Neural progenitor cell (in vitro differentiated cells): ENCODE measurements around the gene PRR19. TPM values are rescaled to one million over a fixed set of nuclear protein-coding genes. Genes with fewer than 3 reads are reported as not detected.

Experiments
- DNase-seq: peaks from one replicate; pipeline ENCODE4 v3.0.0-alpha.2; 2016; ENCODE audit warnings: low spot score
- H2AFZ ChIP-seq: fragments of 200-600 bp; sonication (generic); replicated peaks from 2 replicates; pipeline ENCODE4 v1.6.1; 2016; ENCODE audit warnings: antibody characterized with exemption
- H3F3A ChIP-seq: fragments of 200-600 bp; sonication (generic); 2 replicates; pipeline ENCODE4 v1.6.1; 2016; ENCODE audit warnings: antibody characterized with exemption, low read depth
- H3K27ac ChIP-seq: fragments of 200-600 bp; sonication (generic); 2 replicates; pipeline ENCODE4 v1.5.1; 2016; ENCODE audit warnings: mild to moderate bottlenecking
- H3K27me3 ChIP-seq: fragments of 200-600 bp; sonication (generic); 2 replicates; pipeline ENCODE4 v1.6.1; 2016; ENCODE audit warnings: mild to moderate bottlenecking, moderate library complexity
- H3K36me3 ChIP-seq: fragments of 200-600 bp; sonication (generic); 2 replicates; pipeline ENCODE4 v1.5.1; 2016
- H3K4me1 ChIP-seq: fragments of 200-600 bp; sonication (generic); 2 replicates; pipeline ENCODE4 v1.6.1; 2016; ENCODE audit warnings: mixed run types
- H3K4me2 ChIP-seq: fragments of 200-600 bp; sonication (generic); 2 replicates; pipeline ENCODE4 v1.6.1; 2016
- H3K4me3 ChIP-seq: fragments of 200-600 bp; sonication (generic); 2 replicates; pipeline ENCODE4 v1.5.1; 2016
- H3K79me2 ChIP-seq: fragments of 200-600 bp; sonication (generic); 2 replicates; pipeline ENCODE4 v1.6.1; 2016; ENCODE audit warnings: low read depth
- H3K9ac ChIP-seq: fragments of 200-600 bp; sonication (generic); 2 replicates; pipeline ENCODE4 v1.6.1; 2016
- H3K9me3 ChIP-seq: fragments of 200-600 bp; sonication (generic); 2 replicates; pipeline ENCODE4 v1.5.1; 2016; ENCODE audit warnings: low read depth
- H4K20me1 ChIP-seq: fragments of 200-600 bp; sonication (generic); 2 replicates; pipeline ENCODE4 v1.6.1; 2016; ENCODE audit warnings: low read depth
- H3K27ac Mint-ChIP-seq: 3 replicates; pipeline ENCODE4 v1.8.0; 2021; ENCODE audit warnings: mixed read lengths
- H3K27me3 Mint-ChIP-seq: 2 replicates; pipeline ENCODE4 v1.8.0; 2022; ENCODE audit warnings: low read depth, mild to moderate bottlenecking, inconsistent platforms, moderate library complexity, mixed read lengths; ENCODE audit not compliant: insufficient read depth
- H3K36me3 Mint-ChIP-seq: 3 replicates; pipeline ENCODE4 v1.8.0; 2021; ENCODE audit warnings: mixed read lengths
- H3K4me1 Mint-ChIP-seq: 3 replicates; pipeline ENCODE4 v1.8.0; 2021; ENCODE audit warnings: mixed read lengths
- H3K4me3 Mint-ChIP-seq: 3 replicates; pipeline ENCODE4 v1.8.0; 2021; ENCODE audit warnings: mild to moderate bottlenecking, moderate library complexity, mixed read lengths
- H3K9me3 Mint-ChIP-seq: 3 replicates; pipeline ENCODE4 v1.8.0; 2020; ENCODE audit warnings: mixed read lengths
- EZH2 ChIP-seq: fragments of 200-600 bp; sonication (generic); IDR thresholded peaks from 2 replicates; pipeline ENCODE4 v1.6.1; 2017; ENCODE audit warnings: antibody characterized with exemption, mild to moderate bottlenecking, moderate library complexity
- EZH2phosphoT487 ChIP-seq: fragments of 200-600 bp; sonication (generic); IDR thresholded peaks from 2 replicates; pipeline ENCODE4 v1.6.1; 2017; ENCODE audit warnings: antibody characterized with exemption
- total RNA-seq: library from RNA; depleted of rRNA; stranded (reverse); fragments of >200 nt; gene quantifications from 2 replicates; pipeline ENCODE4 v1.2.3, GENCODE V29; 2015; ENCODE audit warnings: low replicate concordance
- TF ChIP-seq, protein P1 (sequence below): fragments of 200-600 bp; sonication (generic); IDR thresholded peaks from 2 replicates; pipeline ENCODE4 v1.5.1; 2017; ENCODE audit warnings: antibody characterized with exemption, mild to moderate bottlenecking

Gene PRR19
- total RNA-seq, 1 donor from 2014 or later, result 1.0 TPM

- Histone ChIP-seq H3K27ac (no peak overlapping the region), H4K20me1 (peaks cover 17% of the 10 kb centered on the region), H3K79me2 (peaks cover 23% of the 10 kb centered on the region), H3K9ac (no peak overlapping the region), H3K9me3 (no peaks in the 10 kb centered on the region), H2AFZ (peak overlapping the region; percentile 19), H3F3A (peaks cover 16% of the 10 kb centered on the region), H3K36me3 (no peaks in the 10 kb centered on the region), H3K4me2 (peak overlapping the region; percentile 68), H3K4me1 (peaks cover 7% of the 10 kb centered on the region), H3K4me3 (peak overlapping the region; percentile 41), H3K27me3 (peaks cover 58% of the 10 kb centered on the region)
- Mint-ChIP-seq H3K36me3 (peaks cover 2% of the 10 kb centered on the region), H3K4me1 (peaks cover 34% of the 10 kb centered on the region), H3K27me3 (peaks cover 35% of the 10 kb centered on the region), H3K27ac (no peak overlapping the region), H3K9me3 (peaks cover 2% of the 10 kb centered on the region), H3K4me3 (no peak overlapping the region)
- peak; percentile 62 for DNase-seq
- TF ChIP-seq, protein P1, sequence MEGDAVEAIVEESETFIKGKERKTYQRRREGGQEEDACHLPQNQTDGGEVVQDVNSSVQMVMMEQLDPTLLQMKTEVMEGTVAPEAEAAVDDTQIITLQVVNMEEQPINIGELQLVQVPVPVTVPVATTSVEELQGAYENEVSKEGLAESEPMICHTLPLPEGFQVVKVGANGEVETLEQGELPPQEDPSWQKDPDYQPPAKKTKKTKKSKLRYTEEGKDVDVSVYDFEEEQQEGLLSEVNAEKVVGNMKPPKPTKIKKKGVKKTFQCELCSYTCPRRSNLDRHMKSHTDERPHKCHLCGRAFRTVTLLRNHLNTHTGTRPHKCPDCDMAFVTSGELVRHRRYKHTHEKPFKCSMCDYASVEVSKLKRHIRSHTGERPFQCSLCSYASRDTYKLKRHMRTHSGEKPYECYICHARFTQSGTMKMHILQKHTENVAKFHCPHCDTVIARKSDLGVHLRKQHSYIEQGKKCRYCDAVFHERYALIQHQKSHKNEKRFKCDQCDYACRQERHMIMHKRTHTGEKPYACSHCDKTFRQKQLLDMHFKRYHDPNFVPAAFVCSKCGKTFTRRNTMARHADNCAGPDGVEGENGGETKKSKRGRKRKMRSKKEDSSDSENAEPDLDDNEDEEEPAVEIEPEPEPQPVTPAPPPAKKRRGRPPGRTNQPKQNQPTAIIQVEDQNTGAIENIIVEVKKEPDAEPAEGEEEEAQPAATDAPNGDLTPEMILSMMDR, result no peak
- peak; percentile 98 for TF ChIP-seq EZH2phosphoT487
- peak; percentile 99 for TF ChIP-seq EZH2
Measured at GRCh38 chr19:42323852-42324654, 22.1 kb downstream of the PRR19 start.

- H3K36me3 Mint-ChIP-seq, result peaks cover 2% of the 10 kb centered on the region
- no peak overlapping the region for H3K27ac ChIP-seq
- no peaks in the 10 kb centered on the region for H3K9me3 ChIP-seq
- peak; percentile 47 for DNase-seq
- H3K9me3 Mint-ChIP-seq, result peaks cover 2% of the 10 kb centered on the region
- H3K27ac Mint-ChIP-seq, result peak overlapping the region; percentile 74
- peaks cover 39% of the 10 kb centered on the region for H3K4me1 Mint-ChIP-seq
- peak overlapping the region; percentile 19 for H2AFZ ChIP-seq
- no peaks in the 10 kb centered on the region for H3K36me3 ChIP-seq
- peaks cover 18% of the 10 kb centered on the region for H4K20me1 ChIP-seq
- peak overlapping the region; percentile 41 for H3K4me3 ChIP-seq
- H3K4me2 ChIP-seq, result peak overlapping the region; percentile 68
- TF ChIP-seq EZH2phosphoT487 (no peak), EZH2 (peak; percentile 82)
- TF ChIP-seq, protein P1, result no peak
- peaks cover 16% of the 10 kb centered on the region for H3F3A ChIP-seq
- H3K79me2 ChIP-seq, result peaks cover 23% of the 10 kb centered on the region
- no peak overlapping the region for H3K9ac ChIP-seq
- peaks cover 7% of the 10 kb centered on the region for H3K4me1 ChIP-seq
- H3K4me3 Mint-ChIP-seq, result peak overlapping the region; percentile 93
- peaks cover 53% of the 10 kb centered on the region for H3K27me3 ChIP-seq
- peaks cover 35% of the 10 kb centered on the region for H3K27me3 Mint-ChIP-seq
Measured at GRCh38 chr19:42324655-42325307, 22.8 kb downstream of the PRR19 start.

- Mint-ChIP-seq H3K4me3 (peak within 1 kb of the TSS; percentile 93), H3K9me3 (peaks cover 2% of the 10 kb centered on the region), H3K27me3 (peaks cover 29% of the 10 kb centered on the region), H3K36me3 (peaks cover 2% of the 10 kb centered on the region), H3K4me1 (peaks cover 44% of the 10 kb centered on the region), H3K27ac (peak within 1 kb of the TSS; percentile 74)
- peaks cover 7% of the 10 kb centered on the region for H3K4me1 ChIP-seq
- peak within 1 kb of the TSS; percentile 91 for H3K4me3 ChIP-seq
- peak within 1 kb of the TSS; percentile 90 for H3K4me2 ChIP-seq
- peak within 1 kb of the TSS; percentile 77 for H3K9ac ChIP-seq
- no peak within 1 kb of the TSS for H3K27ac ChIP-seq
- peak within 1 kb of the TSS; percentile 81 for H2AFZ ChIP-seq
- TF ChIP-seq, protein P1, result peak; percentile 90
- TF ChIP-seq EZH2phosphoT487 (no peak), EZH2 (no peak)
- H3K79me2 ChIP-seq, result peaks cover 23% of the 10 kb centered on the region
- H3K27me3 ChIP-seq, result peaks cover 47% of the 10 kb centered on the region
- peaks cover 24% of the 10 kb centered on the region for H4K20me1 ChIP-seq
- H3K9me3 ChIP-seq, result no peaks in the 10 kb centered on the region
- DNase-seq, result peak; percentile 99
- H3K36me3 ChIP-seq, result no peaks in the 10 kb centered on the region
- peaks cover 16% of the 10 kb centered on the region for H3F3A ChIP-seq
Measured at GRCh38 chr19:42325308-42325895, 23.5 kb downstream of the PRR19 start, which contains the start of gene MEGF8. TSS of gene MEGF8 (plus strand) at chr19:42325635. CDS start at chr19:42326244, 609 bp downstream.
